Measurements from ENCODE around the gene LGR6. TPM values are rescaled to one million over a fixed set of nuclear protein-coding genes. Genes with fewer than 3 reads are reported as not detected.

The LGR6 gene
- total and polyA plus RNA-seq, 10 of the 15 experiments (the other 5 are each of a cell fraction or from before 2014, with no cell fraction given) = not detected

DNA sequence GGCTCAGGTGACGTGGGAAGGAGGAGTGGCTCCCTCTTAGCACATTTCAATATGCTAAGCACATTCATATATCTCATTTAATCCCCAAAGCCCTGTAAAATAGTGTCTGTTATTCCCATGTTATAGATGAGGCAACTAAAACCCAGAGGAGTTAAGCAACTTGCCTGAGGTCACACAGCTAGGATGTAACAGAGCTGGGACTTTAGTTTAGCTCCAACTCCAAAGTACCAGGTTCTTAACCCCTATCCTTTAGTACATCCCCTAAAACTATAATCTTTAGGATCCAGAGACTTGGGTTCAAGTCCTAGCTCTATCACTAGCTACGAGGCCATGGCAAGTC is 48.5 kb downstream of the LGR6 start (continued):
- TF ChIP-seq, protein P1, sequence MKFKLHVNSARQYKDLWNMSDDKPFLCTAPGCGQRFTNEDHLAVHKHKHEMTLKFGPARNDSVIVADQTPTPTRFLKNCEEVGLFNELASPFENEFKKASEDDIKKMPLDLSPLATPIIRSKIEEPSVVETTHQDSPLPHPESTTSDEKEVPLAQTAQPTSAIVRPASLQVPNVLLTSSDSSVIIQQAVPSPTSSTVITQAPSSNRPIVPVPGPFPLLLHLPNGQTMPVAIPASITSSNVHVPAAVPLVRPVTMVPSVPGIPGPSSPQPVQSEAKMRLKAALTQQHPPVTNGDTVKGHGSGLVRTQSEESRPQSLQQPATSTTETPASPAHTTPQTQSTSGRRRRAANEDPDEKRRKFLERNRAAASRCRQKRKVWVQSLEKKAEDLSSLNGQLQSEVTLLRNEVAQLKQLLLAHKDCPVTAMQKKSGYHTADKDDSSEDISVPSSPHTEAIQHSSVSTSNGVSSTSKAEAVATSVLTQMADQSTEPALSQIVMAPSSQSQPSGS (IDR thresholded peaks at IDR 0.05; ENCODE audit: low read length) = no peak
- TF ChIP-seq RUNX3 (IDR thresholded peaks at IDR 0.05; ENCODE audit: low read length) (no peak), IKZF2 (IDR thresholded peaks at IDR 0.05) (no peak), MEF2A (IDR thresholded peaks at IDR 0.05; ENCODE audit: insufficient read depth, low read depth, low read length) (no peak), PRDM15 (CRISPR knock-in tag; IDR thresholded peaks at IDR 0.05) (no peak), SREBF2 (IDR thresholded peaks at IDR 0.05; ENCODE audit: low read length) (no peak), E4F1 (IDR thresholded peaks at IDR 0.05; ENCODE audit: borderline replicate concordance, partially characterized antibody) (no peak)
